HUES6 (cell line): ENCODE measurements around the gene NR3C1.
"Not testable (repeated sequence)": the region's sequence is repeated elsewhere in the genome, so short reads cannot be mapped to it uniquely, and the experiment has no call there.

Experiments
- H3K27ac ChIP-seq: 2 replicates; pipeline ENCODE4 v1.7.0; 2013; ENCODE audit warnings: low read depth, mild to moderate bottlenecking, low read length, inconsistent platforms
- H3K27me3 ChIP-seq: 2 replicates; pipeline ENCODE4 v1.6.1; 2013; ENCODE audit warnings: low read length; ENCODE audit not compliant: control insufficient read depth, insufficient read depth
- H3K36me3 ChIP-seq: 2 replicates; pipeline ENCODE4 v1.6.1; 2013; ENCODE audit warnings: low read length; ENCODE audit not compliant: control insufficient read depth, insufficient read depth
- H3K4me1 ChIP-seq: 2 replicates; pipeline ENCODE4 v1.6.1; 2013; ENCODE audit warnings: low read length; ENCODE audit not compliant: control insufficient read depth, insufficient read depth
- H3K4me3 ChIP-seq: 2 replicates; pipeline ENCODE4 v1.5.1; 2013; ENCODE audit warnings: low read depth, low read length
- H3K9ac ChIP-seq: one replicate; pipeline ENCODE4 v1.6.1; 2013; ENCODE audit warnings: mild to moderate bottlenecking, low read length
- H3K9me3 ChIP-seq: 2 replicates; pipeline ENCODE4 v1.6.1; 2013; ENCODE audit warnings: low read depth, low read length; ENCODE audit not compliant: control insufficient read depth, insufficient read depth

NR3C1 gene

GRCh38 chr5:143345671-143346440, 57.6 kb downstream of the NR3C1 start:
- Histone ChIP-seq H3K27ac (no peak overlapping the region), H3K27me3 (no peaks in the 10 kb centered on the region), H3K9me3 (no peaks in the 10 kb centered on the region), H3K9ac (no peak overlapping the region), H3K36me3 (no peaks in the 10 kb centered on the region), H3K4me1 (no peaks in the 10 kb centered on the region), H3K4me3 (no peak overlapping the region)

DNA sequence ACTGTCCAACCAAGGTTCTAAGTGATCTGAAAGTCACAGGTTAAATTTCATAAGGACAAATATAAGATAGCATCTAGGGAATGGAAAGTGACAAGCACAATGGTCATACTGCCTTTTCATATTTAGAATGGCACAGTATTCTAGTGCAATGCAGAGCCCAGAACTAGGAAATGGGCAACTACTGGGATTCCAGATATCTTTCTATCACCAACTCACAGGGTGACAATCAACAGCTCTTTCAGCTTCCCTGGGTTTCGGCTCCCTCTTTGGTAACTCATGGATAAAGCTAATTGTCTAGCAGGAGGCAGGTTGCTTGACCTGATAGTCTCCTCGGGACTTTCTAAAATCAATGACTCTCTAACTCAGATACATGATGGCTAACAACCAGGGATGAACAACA, 60.4 kb downstream of the NR3C1 start:
- Histone ChIP-seq H3K4me3 (no peak overlapping the region), H3K36me3 (no peaks in the 10 kb centered on the region)

DNA sequence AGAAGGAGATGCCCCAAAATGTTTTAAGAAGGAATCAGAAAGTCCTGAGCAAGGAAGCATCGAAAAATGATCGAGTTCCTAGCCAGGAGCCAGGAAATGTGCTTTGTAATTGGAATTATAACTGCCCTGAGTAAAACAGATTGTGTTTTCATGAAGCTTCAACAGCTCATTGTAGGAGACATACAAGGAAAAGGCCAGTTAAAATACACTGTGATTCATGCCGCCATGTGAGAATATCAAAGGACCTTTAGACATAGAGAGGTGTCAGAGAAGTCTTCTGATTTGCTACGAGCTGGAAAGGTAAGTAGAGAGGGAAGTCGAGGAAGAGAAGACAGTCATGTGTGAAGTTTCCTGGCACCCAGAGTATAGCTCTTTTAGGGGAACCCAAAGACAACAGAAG, 60.9 kb downstream of the NR3C1 start:
- Histone ChIP-seq H3K9me3 (no peaks in the 10 kb centered on the region), H3K27ac (no peak overlapping the region), H3K4me3 (no peak overlapping the region), H3K27me3 (no peaks in the 10 kb centered on the region), H3K9ac (no peak overlapping the region), H3K4me1 (no peaks in the 10 kb centered on the region), H3K36me3 (no peaks in the 10 kb centered on the region)

More for the DNA sequence above, 60.4 kb downstream of the NR3C1 start:
- H3K4me1 ChIP-seq, result no peaks in the 10 kb centered on the region
- H3K9me3 ChIP-seq, result no peaks in the 10 kb centered on the region
- no peak overlapping the region for H3K9ac ChIP-seq
- no peaks in the 10 kb centered on the region for H3K27me3 ChIP-seq
- no peak overlapping the region for H3K27ac ChIP-seq

GRCh38 chr5:143341807-143342570, 61.5 kb downstream of the NR3C1 start:
- H3K9ac ChIP-seq, result no peak overlapping the region
- H3K4me3 ChIP-seq, result no peak overlapping the region
- no peaks in the 10 kb centered on the region for H3K27me3 ChIP-seq
- no peaks in the 10 kb centered on the region for H3K36me3 ChIP-seq
- no peaks in the 10 kb centered on the region for H3K4me1 ChIP-seq
- no peaks in the 10 kb centered on the region for H3K9me3 ChIP-seq
- no peak overlapping the region for H3K27ac ChIP-seq

- no peaks in the 10 kb centered on the region for H3K9me3 ChIP-seq
- H3K27me3 ChIP-seq, result no peaks in the 10 kb centered on the region
- H3K4me3 ChIP-seq, result no peak overlapping the region
- H3K9ac ChIP-seq, result no peak overlapping the region
- no peak overlapping the region for H3K27ac ChIP-seq
- no peaks in the 10 kb centered on the region for H3K36me3 ChIP-seq
- H3K4me1 ChIP-seq, result no peaks in the 10 kb centered on the region
Measured at GRCh38 chr5:143340891-143341685, 62.4 kb downstream of the NR3C1 start.

- Histone ChIP-seq H3K9ac (no peak overlapping the region), H3K27me3 (no peaks in the 10 kb centered on the region), H3K27ac (no peak overlapping the region), H3K4me1 (no peaks in the 10 kb centered on the region), H3K36me3 (no peaks in the 10 kb centered on the region), H3K9me3 (no peaks in the 10 kb centered on the region), H3K4me3 (no peak overlapping the region)
Measured at GRCh38 chr5:143338658-143339366, 64.7 kb downstream of the NR3C1 start.

DNA sequence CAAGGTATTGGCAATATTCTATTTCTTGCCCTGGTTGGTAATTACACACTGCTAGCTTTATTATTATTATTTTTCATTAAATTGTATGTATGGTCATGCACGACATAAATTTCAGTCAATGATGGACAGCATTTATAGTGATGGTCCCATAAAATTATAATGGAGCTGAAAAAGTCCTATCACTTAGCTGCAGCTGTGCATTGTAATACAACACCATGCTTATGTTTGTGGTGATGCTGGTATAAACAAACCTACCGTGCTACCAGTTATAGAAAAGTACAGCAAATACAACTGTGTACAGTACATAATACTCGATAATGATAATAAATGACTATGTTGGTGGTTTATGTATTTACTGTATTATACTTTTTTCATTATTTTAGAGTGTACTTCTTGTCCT, 65.5 kb downstream of the NR3C1 start:
- Histone ChIP-seq H3K36me3 (no peaks in the 10 kb centered on the region), H3K9ac (no peak overlapping the region), H3K27me3 (no peaks in the 10 kb centered on the region), H3K9me3 (no peaks in the 10 kb centered on the region), H3K4me3 (no peak overlapping the region), H3K4me1 (no peaks in the 10 kb centered on the region), H3K27ac (no peak overlapping the region)

DNA sequence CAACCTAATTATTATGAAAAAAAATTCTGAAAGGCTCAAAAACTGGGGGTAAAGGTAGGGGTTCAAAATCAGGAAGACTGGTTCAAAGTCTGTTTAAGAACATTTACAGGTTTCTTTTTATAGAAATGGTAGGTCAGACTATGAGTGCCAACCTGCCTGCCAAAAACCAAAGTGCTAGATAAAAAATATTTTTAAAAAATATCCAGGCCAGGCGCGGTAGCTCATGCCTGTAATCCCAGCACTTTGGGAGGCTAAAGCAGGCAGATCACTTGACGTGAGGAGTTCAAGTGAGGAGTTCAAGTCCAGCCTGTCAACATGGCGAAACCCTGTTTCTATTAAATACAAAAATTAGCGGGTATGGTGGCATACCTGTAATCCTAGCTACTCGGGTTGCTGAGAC, 67.0 kb downstream of the NR3C1 start:
- Histone ChIP-seq H3K9ac (no peak overlapping the region), H3K9me3 (no peaks in the 10 kb centered on the region), H3K27ac (no peak overlapping the region), H3K4me1 (no peaks in the 10 kb centered on the region), H3K36me3 (no peaks in the 10 kb centered on the region), H3K4me3 (no peak overlapping the region), H3K27me3 (no peaks in the 10 kb centered on the region)

DNA sequence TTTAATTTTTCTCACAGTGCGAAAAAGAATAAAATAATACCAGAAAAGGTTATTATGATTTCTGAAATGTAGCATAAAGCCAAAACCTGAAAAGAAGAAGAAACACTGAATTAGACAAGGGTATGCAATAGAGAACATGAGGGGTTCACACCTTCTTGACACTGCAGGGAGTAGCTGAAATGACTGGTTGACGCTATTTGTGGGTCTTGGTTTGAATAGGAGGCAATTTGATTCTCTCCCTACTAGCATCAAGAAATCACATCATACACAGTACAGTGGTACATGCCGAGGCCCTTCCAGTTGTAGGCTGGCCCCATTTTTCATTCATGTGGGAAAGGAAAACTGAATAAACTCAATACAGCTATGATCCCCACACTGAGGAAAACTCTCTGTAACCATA, 68.6 kb downstream of the NR3C1 start:
- no peaks in the 10 kb centered on the region for H3K4me1 ChIP-seq
- no peak overlapping the region for H3K9ac ChIP-seq
- no peak overlapping the region for H3K27ac ChIP-seq
- H3K27me3 ChIP-seq, result no peaks in the 10 kb centered on the region
- H3K36me3 ChIP-seq, result no peaks in the 10 kb centered on the region
- no peak overlapping the region for H3K4me3 ChIP-seq
- no peaks in the 10 kb centered on the region for H3K9me3 ChIP-seq

DNA sequence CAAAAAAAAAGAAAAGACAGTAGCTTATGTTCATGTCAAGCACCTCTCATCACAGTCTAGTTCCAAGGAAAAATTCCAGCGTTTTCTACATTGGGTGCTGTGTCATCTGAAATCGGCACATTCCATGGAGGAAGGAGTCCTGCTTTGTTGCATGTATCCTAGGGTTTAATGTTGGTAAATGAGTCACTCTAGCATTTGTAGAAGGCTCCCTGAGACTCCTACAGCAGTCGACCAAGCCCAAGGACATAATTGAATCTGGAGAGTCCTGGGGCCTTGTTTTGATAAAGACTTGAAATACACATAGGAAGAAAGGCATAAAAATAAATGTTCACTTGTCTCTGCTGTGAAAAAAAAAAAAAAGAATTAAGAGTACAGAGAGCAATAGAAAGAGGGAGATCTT, 69.1 kb downstream of the NR3C1 start:
- H3K27me3 ChIP-seq, H3K9me3 ChIP-seq, H3K4me3 ChIP-seq, H3K9ac ChIP-seq, H3K4me1 ChIP-seq, H3K27ac ChIP-seq, H3K36me3 ChIP-seq: not testable (repeated sequence)
